OCI-LY1 (cell line): ENCODE results near the gene FAF1.

Experiments
- H2AFZ ChIP-seq: fragments of 200-600 bp; sonication (generic), shearing (Covaris generic); 2 replicates; pipeline ENCODE4 v1.6.0; 2014; ENCODE audit warnings: antibody characterized with exemption, mild to moderate bottlenecking, low read length
- H3F3A ChIP-seq: fragments of 200-600 bp; sonication (generic), shearing (Covaris generic); 2 replicates; pipeline ENCODE4 v1.6.0; 2014; ENCODE audit warnings: mild to moderate bottlenecking, antibody characterized with exemption, low read length, moderate library complexity; ENCODE audit not compliant: insufficient read depth
- H3K27ac ChIP-seq: fragments of 200-600 bp; sonication (generic); 2 replicates; pipeline ENCODE4 v1.5.1; 2014; ENCODE audit warnings: low read length, mixed run types, mild to moderate bottlenecking, low read depth; ENCODE audit not compliant: poor library complexity, severe bottlenecking
- H3K27me3 ChIP-seq: fragments of 200-600 bp; sonication (generic); 2 replicates; pipeline ENCODE4 v1.6.0; 2014; ENCODE audit warnings: antibody characterized with exemption, mild to moderate bottlenecking, low read length, moderate library complexity; ENCODE audit not compliant: insufficient read depth
- H3K36me3 ChIP-seq: fragments of 200-600 bp; sonication (generic); 2 replicates; pipeline ENCODE4 v1.6.1; 2014; ENCODE audit warnings: mild to moderate bottlenecking, antibody characterized with exemption, low read length, moderate library complexity, mixed read lengths; ENCODE audit not compliant: insufficient read depth
- H3K4me1 ChIP-seq: fragments of 200-600 bp; sonication (generic); 2 replicates; pipeline ENCODE4 v1.5.1; 2014; ENCODE audit warnings: mild to moderate bottlenecking, low read length, moderate library complexity; ENCODE audit not compliant: insufficient read depth, severe bottlenecking
- H3K4me2 ChIP-seq: fragments of 200-600 bp; sonication (generic), shearing (Covaris generic); 2 replicates; pipeline ENCODE4 v1.6.1; 2014; ENCODE audit warnings: low read length
- H3K4me3 ChIP-seq: fragments of 200-600 bp; sonication (generic); 2 replicates; pipeline ENCODE4 v1.5.1; 2014; ENCODE audit warnings: low read length, low read depth, mild to moderate bottlenecking, mixed read lengths; ENCODE audit not compliant: poor library complexity, severe bottlenecking
- H3K79me2 ChIP-seq: fragments of 200-600 bp; shearing (Covaris generic); 2 replicates; pipeline ENCODE4 v1.6.1; 2016; ENCODE audit warnings: mixed run types, low read length, mixed read lengths; ENCODE audit not compliant: insufficient read depth
- H3K9ac ChIP-seq: fragments of 200-600 bp; sonication (generic), shearing (Covaris generic); 2 replicates; pipeline ENCODE4 v1.6.1; 2014; ENCODE audit warnings: mild to moderate bottlenecking, low read length, mixed read lengths
- H3K9me2 ChIP-seq: fragments of 200-600 bp; sonication (generic), shearing (Covaris generic); 2 replicates; pipeline ENCODE4 v1.6.1; 2014; ENCODE audit warnings: low read depth, mild to moderate bottlenecking, low read length, mixed read lengths
- H3K9me3 ChIP-seq: fragments of 200-600 bp; shearing (Covaris generic); 2 replicates; pipeline ENCODE4 v1.6.1; 2014; ENCODE audit warnings: low read length, mixed read lengths
- H4K20me1 ChIP-seq: fragments of 200-600 bp; sonication (generic), shearing (Covaris generic); 2 replicates; pipeline ENCODE4 v1.6.0; 2016; ENCODE audit warnings: mild to moderate bottlenecking, low read length; ENCODE audit not compliant: insufficient read depth
- CTCF ChIP-seq: fragments of 200-600 bp; sonication (generic), shearing (Covaris generic); IDR thresholded peaks from 2 replicates; pipeline ENCODE4 v1.5.1; 2017; ENCODE audit warnings: mild to moderate bottlenecking, antibody characterized with exemption, low read length, moderate library complexity, mixed read lengths
- EZH2 ChIP-seq: fragments of 200-600 bp; sonication (generic), shearing (Covaris generic); IDR thresholded peaks from 2 replicates; pipeline ENCODE4 v1.8.0; 2017; ENCODE audit warnings: borderline replicate concordance, mixed run types, mild to moderate bottlenecking, antibody characterized with exemption, low read length, moderate library complexity, mixed read lengths

Gene FAF1

GRCh38 chr1:50841791-50842387 is 118.2 kb downstream of the FAF1 start:
- H3K9me2 ChIP-seq: no peaks in the 10 kb centered on the region
- H3K79me2 ChIP-seq: peaks cover 26% of the 10 kb centered on the region
- no peak overlapping the region for H3K4me3 ChIP-seq
- H3K27ac ChIP-seq: no peak overlapping the region
- no peaks in the 10 kb centered on the region for H4K20me1 ChIP-seq
- peaks cover 3% of the 10 kb centered on the region; the same call in 1 of the 2 replicates for H3K9me3 ChIP-seq
- no peaks in the 10 kb centered on the region for H3K4me1 ChIP-seq
- no peaks in the 10 kb centered on the region for H3K27me3 ChIP-seq
- H3K4me2 ChIP-seq: no peak overlapping the region
- TF ChIP-seq EZH2: no peak
- H3K36me3 ChIP-seq: peaks cover 6% of the 10 kb centered on the region; the same call in 1 of the 2 replicates
- no peak overlapping the region for H3K9ac ChIP-seq
- H2AFZ ChIP-seq: no peak overlapping the region
- H3F3A ChIP-seq: no peaks in the 10 kb centered on the region

GRCh38 chr1:50836117-50836516 is 124.0 kb downstream of the FAF1 start:
- TF ChIP-seq EZH2 (no peak), CTCF (no peak)
- H3K36me3 ChIP-seq: peaks cover 16% of the 10 kb centered on the region
- no peaks in the 10 kb centered on the region for H3F3A ChIP-seq
- H3K4me2 ChIP-seq: no peak overlapping the region
- peaks cover 34% of the 10 kb centered on the region for H3K79me2 ChIP-seq
- H3K27ac ChIP-seq: no peak overlapping the region
- H3K9ac ChIP-seq: no peak overlapping the region
- H3K9me3 ChIP-seq: peaks cover 7% of the 10 kb centered on the region; the same call in 1 of the 2 replicates
- H3K4me3 ChIP-seq: no peak overlapping the region
- no peak overlapping the region for H2AFZ ChIP-seq
- H3K27me3 ChIP-seq: no peaks in the 10 kb centered on the region
- no peaks in the 10 kb centered on the region for H3K9me2 ChIP-seq
- H3K4me1 ChIP-seq: no peaks in the 10 kb centered on the region
- H4K20me1 ChIP-seq: no peaks in the 10 kb centered on the region

GRCh38 chr1:50833216-50833615 is 126.9 kb downstream of the FAF1 start:
- 0 out of 2 replicates have a peak, but pooled peaks cover 4% of the 10 kb centered on the region for H3K9me3 ChIP-seq
- H3K9me2 ChIP-seq: no peaks in the 10 kb centered on the region
- H3F3A ChIP-seq: no peaks in the 10 kb centered on the region
- no peaks in the 10 kb centered on the region for H4K20me1 ChIP-seq
- no peak overlapping the region for H2AFZ ChIP-seq
- TF ChIP-seq EZH2: no peak
- TF ChIP-seq CTCF: no peak
- H3K4me1 ChIP-seq: no peaks in the 10 kb centered on the region
- H3K9ac ChIP-seq: no peak overlapping the region
- no peaks in the 10 kb centered on the region for H3K27me3 ChIP-seq
- H3K4me2 ChIP-seq: no peak overlapping the region
- H3K79me2 ChIP-seq: peaks cover 27% of the 10 kb centered on the region
- peaks cover 16% of the 10 kb centered on the region for H3K36me3 ChIP-seq
- H3K27ac ChIP-seq: no peak overlapping the region
- no peak overlapping the region for H3K4me3 ChIP-seq

GRCh38 chr1:50832167-50832566 is 127.9 kb downstream of the FAF1 start:
- H3K9me3 ChIP-seq: 0 out of 2 replicates have a peak, but pooled peaks cover 4% of the 10 kb centered on the region
- peaks cover 16% of the 10 kb centered on the region for H3K36me3 ChIP-seq
- H3K4me1 ChIP-seq: no peaks in the 10 kb centered on the region
- TF ChIP-seq EZH2: no peak
- no peak for TF ChIP-seq CTCF
- no peak overlapping the region for H3K4me3 ChIP-seq
- H4K20me1 ChIP-seq: no peaks in the 10 kb centered on the region
- no peak overlapping the region for H3K9ac ChIP-seq
- no peak overlapping the region for H2AFZ ChIP-seq
- H3K4me2 ChIP-seq: no peak overlapping the region
- no peaks in the 10 kb centered on the region for H3F3A ChIP-seq
- H3K27me3 ChIP-seq: no peaks in the 10 kb centered on the region
- H3K79me2 ChIP-seq: peaks cover 23% of the 10 kb centered on the region
- H3K9me2 ChIP-seq: no peaks in the 10 kb centered on the region
- no peak overlapping the region for H3K27ac ChIP-seq
